ENCODE data around the gene NOS1. TPM values are rescaled to one million over a fixed set of nuclear protein-coding genes. Genes with fewer than 3 reads are reported as not detected.

Gene NOS1
- total RNA-seq, 1 donor from 2014 or later = 3.5 TPM

DNA sequence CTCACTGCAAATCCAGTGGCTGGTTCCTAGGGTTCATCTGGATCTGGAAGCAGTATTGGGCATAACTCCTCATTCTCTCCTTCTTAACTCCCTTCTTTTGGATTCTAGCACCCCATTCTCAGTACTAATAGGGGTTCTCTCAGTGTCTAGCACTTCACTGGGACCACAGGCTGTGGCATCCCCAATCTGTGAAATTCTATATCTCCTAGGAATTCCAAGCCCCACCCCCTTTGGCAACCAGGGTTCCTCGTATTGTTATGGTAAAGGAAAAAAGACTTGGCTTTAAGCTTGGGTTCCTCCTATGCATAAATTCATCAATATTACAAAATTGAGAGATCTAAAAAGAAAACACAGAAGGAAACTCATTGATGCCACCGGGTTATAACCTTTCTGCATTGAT, 126.2 kb downstream of the NOS1 start:
- TF ChIP-seq, protein P1, sequence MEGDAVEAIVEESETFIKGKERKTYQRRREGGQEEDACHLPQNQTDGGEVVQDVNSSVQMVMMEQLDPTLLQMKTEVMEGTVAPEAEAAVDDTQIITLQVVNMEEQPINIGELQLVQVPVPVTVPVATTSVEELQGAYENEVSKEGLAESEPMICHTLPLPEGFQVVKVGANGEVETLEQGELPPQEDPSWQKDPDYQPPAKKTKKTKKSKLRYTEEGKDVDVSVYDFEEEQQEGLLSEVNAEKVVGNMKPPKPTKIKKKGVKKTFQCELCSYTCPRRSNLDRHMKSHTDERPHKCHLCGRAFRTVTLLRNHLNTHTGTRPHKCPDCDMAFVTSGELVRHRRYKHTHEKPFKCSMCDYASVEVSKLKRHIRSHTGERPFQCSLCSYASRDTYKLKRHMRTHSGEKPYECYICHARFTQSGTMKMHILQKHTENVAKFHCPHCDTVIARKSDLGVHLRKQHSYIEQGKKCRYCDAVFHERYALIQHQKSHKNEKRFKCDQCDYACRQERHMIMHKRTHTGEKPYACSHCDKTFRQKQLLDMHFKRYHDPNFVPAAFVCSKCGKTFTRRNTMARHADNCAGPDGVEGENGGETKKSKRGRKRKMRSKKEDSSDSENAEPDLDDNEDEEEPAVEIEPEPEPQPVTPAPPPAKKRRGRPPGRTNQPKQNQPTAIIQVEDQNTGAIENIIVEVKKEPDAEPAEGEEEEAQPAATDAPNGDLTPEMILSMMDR (IDR thresholded peaks at IDR 0.05) = no peak
- ATAC-seq = no peak
- Histone ChIP-seq H3K36me3 (no peaks in the 10 kb centered on the region), H3K27ac (no peak overlapping the region), H3K4me3 (no peak overlapping the region), H3K9me3 (no peaks in the 10 kb centered on the region), H3K27me3 (ENCODE audit: low read depth) (peaks cover 18% of the 10 kb centered on the region), H3K4me1 (no peaks in the 10 kb centered on the region)
- no peak for DNase-seq
- intact Hi-C loops (cut with DNase I) = no loop called here

DNA sequence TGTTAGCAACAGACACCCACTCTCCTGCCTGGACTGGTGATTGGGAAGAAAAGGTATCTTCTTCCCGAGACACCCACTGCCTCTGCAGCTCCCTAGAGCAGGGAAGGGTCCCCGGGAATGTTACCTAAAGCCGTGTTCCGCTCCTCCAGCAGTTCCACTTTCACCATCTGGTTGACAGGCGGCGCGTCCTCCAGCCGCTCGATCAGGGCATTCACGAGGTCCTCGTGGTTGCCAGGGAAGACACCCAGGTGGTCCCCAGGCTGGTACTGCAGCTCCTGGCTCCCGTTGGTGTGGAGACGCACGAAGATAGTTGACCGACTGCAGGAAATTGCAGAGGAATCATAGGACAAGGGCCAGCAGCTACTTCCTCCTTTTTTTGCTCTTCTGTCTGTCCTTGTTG, 127.0 kb downstream of the NOS1 start:
- H3K27ac ChIP-seq = no peak overlapping the region
- TF ChIP-seq, protein P1 (IDR thresholded peaks at IDR 0.05) = no peak
- no peaks in the 10 kb centered on the region for H3K36me3 ChIP-seq
- no peaks in the 10 kb centered on the region for H3K4me1 ChIP-seq
- DNase-seq (no peak), ATAC-seq (no peak)
- no peaks in the 10 kb centered on the region for H3K9me3 ChIP-seq
- peaks cover 18% of the 10 kb centered on the region for H3K27me3 ChIP-seq (ENCODE audit: low read depth)
- no peak overlapping the region for H3K4me3 ChIP-seq
- intact Hi-C loops (cut with DNase I) = no loop called here

DNA sequence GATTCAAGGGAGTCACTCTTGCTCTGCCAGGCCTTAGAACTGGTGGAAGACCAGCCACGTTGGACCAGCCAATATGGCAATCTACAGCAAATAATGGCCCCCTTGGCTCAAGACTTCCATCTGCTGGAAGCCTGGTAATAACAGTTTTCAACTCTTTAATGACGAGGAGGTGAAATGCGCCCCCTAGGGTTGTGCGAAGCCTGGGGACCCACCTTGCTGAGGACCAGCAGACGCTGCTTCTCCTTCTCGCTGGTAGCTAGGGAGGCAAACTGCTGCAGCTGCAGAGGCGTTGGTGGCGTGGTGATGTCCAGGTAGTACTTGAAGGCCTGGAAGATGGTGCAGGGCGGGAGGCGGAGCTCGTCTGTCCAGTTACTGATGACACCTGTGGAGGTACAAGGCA, 129.7 kb downstream of the NOS1 start:
- no peaks in the 10 kb centered on the region for H3K4me1 ChIP-seq
- H3K27me3 ChIP-seq (ENCODE audit: low read depth) = peaks cover 10% of the 10 kb centered on the region
- TF ChIP-seq, protein P1 (IDR thresholded peaks at IDR 0.05) = no peak

DNA sequence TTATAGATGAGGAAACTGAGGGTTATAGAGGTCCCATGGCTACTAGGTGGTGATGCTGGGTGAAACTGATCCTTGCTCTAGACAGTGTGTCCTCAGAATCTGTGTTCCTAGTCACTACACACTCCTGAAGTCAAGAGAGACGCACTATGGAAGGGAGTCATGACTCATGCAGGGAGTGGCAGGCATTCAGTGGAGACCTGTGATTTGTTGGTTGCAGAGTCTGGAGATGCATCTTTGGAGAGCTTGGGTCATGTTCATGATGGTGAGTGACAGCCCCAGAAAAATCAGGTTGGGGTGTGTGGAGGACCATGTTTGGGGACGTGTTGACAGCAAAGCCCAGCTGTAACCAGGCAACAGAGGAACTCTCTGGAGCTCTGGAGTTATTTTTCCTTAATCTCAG, 133.2 kb downstream of the NOS1 start:
- no peak overlapping the region for H3K4me3 ChIP-seq
- H3K9me3 ChIP-seq = no peaks in the 10 kb centered on the region
- TF ChIP-seq, protein P1 (IDR thresholded peaks at IDR 0.05) = no peak
- no peaks in the 10 kb centered on the region for H3K36me3 ChIP-seq
- H3K4me1 ChIP-seq = no peaks in the 10 kb centered on the region
- H3K27me3 ChIP-seq (ENCODE audit: low read depth) = peaks cover 5% of the 10 kb centered on the region
- DNase-seq (no peak), ATAC-seq (no peak)
- H3K27ac ChIP-seq = no peak overlapping the region
- intact Hi-C loops (cut with DNase I) = no loop called here

More for the DNA sequence above, 129.7 kb downstream of the NOS1 start:
- Histone ChIP-seq H3K9me3 (no peaks in the 10 kb centered on the region), H3K4me3 (no peak overlapping the region), H3K27ac (no peak overlapping the region), H3K36me3 (no peaks in the 10 kb centered on the region)
- no peak for DNase-seq
- intact Hi-C loops (cut with DNase I) = no loop called here
- ATAC-seq = no peak

DNA sequence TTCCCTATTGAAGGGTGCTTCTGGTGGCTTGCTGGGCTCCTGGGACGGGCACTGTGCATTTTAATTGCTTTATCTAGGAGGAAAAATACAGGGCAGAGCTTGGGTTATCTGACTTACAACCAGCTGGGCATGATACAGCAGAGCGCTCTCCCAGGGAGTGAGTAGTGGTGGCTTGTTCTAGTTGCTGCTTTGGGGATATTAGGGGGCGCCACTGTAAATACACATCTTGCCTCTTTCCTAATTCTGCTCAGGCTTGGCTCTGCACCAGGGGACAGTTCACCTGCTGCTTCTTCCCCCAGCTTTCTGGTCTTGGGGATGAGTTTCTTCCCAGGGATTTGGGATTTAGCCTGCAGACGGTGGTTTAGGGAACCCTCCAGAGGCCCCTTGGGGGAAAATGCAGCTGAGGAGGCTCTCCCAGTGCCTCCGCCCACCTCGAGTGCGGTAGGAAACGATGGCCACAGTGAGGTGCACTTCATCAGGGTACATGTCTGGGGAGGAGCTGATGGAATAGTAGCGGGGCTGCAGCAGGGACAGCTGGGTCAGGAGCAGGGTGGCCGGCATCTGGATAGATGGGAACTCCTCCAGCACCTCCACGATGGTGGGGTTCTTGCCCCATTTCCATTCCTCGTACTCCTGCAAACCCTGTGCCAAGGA, 134.3 kb downstream of the NOS1 start:
- H3K4me1 ChIP-seq = no peaks in the 10 kb centered on the region
- TF ChIP-seq, protein P1 (IDR thresholded peaks at IDR 0.05) = no peak
- intact Hi-C loops (cut with DNase I) = no loop called here
- H3K27me3 ChIP-seq (ENCODE audit: low read depth) = peaks cover 5% of the 10 kb centered on the region
- no peaks in the 10 kb centered on the region for H3K36me3 ChIP-seq
- ATAC-seq (no peak), DNase-seq (no peak)
- no peak overlapping the region for H3K27ac ChIP-seq
- no peak overlapping the region for H3K4me3 ChIP-seq
- no peaks in the 10 kb centered on the region for H3K9me3 ChIP-seq

Measured in lower lobe of right lung (tissue), 2 donors.